LNCaP clone FGC (cell line): ENCODE data around the gene ZNF438.

Source experiments
- DNase-seq: peaks from one replicate; pipeline ENCODE4 v3.0.0-alpha.2; 2011; ENCODE audit warnings: low read depth
- H3K4me3 ChIP-seq: 2 replicates; pipeline ENCODE4 v1.5.1; 2011; ENCODE audit warnings: mild to moderate bottlenecking, low read depth, low read length, control low read depth
- CTCF ChIP-seq: IDR thresholded peaks from 2 replicates; pipeline ENCODE4 v1.5.1; 2012; ENCODE audit warnings: mild to moderate bottlenecking; ENCODE audit not compliant: control insufficient read depth, insufficient read depth; ENCODE audit errors: extremely low read depth

ZNF438 gene

GRCh38 chr10:30863516-30864210 lies 168.0 kb downstream of the ZNF438 start:
- H3K4me3 ChIP-seq: no peak overlapping the region
- no peak for TF ChIP-seq CTCF
- DNase-seq: no peak

DNA sequence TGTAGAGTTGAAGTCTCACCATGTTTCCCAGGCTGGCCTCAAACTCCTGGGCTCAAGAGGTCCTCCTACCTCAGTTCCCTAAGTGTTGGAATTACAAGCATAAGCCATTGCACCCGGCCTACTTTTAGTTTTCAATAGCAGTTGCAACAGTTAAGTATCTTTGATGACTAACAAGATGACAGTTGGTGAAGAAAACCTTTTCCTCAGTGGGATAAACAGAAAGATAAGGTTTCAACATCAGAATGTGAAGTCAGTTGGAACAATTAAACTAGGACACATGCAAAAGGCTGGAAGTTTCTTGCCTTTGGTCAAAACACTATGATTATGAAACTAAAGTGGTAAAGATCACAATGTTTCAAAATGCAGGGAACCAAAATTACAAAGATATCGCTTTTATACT lies 169.2 kb downstream of the ZNF438 start:
- DNase-seq: no peak
- H3K4me3 ChIP-seq: no peak overlapping the region
- no peak for TF ChIP-seq CTCF

DNA sequence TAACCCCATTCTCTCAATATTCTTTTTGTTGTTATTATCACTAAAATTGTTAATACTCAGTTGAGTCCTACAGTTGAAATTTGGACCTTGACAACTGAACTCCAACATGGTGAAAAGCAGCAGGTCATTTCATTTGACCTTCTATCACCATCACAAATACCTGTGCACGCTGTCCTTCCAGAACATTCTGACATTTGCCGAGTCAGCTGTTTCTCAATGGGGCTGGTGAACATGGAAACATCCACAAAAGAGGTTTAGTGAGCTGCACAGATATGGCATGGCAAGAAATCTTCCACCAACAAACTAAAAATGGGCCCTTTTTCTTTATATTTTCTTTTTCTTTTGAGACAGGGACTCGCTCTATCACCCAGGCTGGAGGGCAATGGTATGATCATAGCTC lies 169.7 kb downstream of the ZNF438 start:
- H3K4me3 ChIP-seq: no peak overlapping the region
- DNase-seq: no peak
- no peak for TF ChIP-seq CTCF

GRCh38 chr10:30861221-30861620 lies 170.4 kb downstream of the ZNF438 start:
- H3K4me3 ChIP-seq: no peak overlapping the region
- no peak for DNase-seq
- TF ChIP-seq CTCF: no peak

- no peak overlapping the region for H3K4me3 ChIP-seq
- no peak for TF ChIP-seq CTCF
- no peak for DNase-seq
These were observed 173.2 kb downstream of the ZNF438 start for GRCh38 chr10:30858499-30858898.

- no peak for DNase-seq
- H3K4me3 ChIP-seq: no peak overlapping the region
- no peak for TF ChIP-seq CTCF
These were observed 173.9 kb downstream of the ZNF438 start for GRCh38 chr10:30857803-30858202.

- no peak for TF ChIP-seq CTCF
- H3K4me3 ChIP-seq: no peak overlapping the region
- no peak for DNase-seq
These were observed 176.5 kb downstream of the ZNF438 start for GRCh38 chr10:30855131-30855530.
